ENCODE results near the gene KRT84. TPM values are rescaled to one million over a fixed set of nuclear protein-coding genes. Genes with fewer than 3 reads are reported as not detected.

KRT84 gene
- total and polyA plus RNA-seq, 2 of the 4 experiments (the other 2 are of a cell fraction): not detected

DNA sequence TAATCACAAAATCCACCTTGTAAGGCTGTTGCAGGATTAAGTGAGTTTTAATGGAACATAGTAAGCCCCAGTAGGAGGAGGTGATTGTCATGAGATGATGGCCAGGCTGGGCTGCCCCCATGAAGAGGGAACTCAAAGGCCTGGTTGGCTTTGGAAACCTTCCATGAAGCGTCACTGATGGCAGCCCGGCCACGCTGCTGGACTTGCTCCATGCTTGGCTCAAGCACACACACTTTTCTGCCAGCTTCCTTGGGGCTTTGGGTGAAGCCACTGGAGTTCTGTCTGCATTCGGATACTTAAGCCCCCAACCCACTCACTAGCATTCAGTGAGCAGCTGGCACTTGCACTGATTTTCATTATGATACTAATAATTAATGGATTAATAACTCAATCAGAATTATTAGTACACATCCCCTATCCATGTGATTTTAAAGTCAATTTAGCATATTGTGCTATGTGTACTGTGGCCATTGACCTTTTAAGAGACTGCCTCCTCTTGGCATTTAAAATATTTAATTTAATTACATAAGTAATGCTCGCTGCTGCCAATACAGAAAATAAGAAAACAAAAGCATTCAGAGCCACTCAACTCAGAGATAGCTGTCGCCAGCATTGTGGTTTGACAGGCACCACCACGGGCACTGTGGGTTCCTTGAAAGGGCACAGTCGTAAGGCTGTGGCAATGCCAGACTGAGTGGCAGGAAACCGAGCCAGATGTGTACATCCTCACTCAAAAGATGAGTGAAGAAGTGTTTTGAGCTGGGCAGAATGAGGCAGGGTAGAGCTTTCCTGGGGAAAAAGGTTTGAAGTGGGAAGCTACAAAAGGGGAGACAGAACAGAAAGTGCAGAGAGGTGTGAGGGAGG, 34.0 kb downstream of the KRT84 start:
- Histone ChIP-seq H3K9me1 (ENCODE audit: insufficient read depth, low read length) (no peaks in the 10 kb centered on the region), H3K9me3 (ENCODE audit: control insufficient read depth, insufficient read depth, low read length) (no peaks in the 10 kb centered on the region), H3K27ac (ENCODE audit: insufficient read depth, low read length) (no peak overlapping the region), H3K4ac (ENCODE audit: low read depth, low read length) (no peak overlapping the region), H2AFZ (replicated peaks; ENCODE audit: low read length, poor library complexity) (no peak overlapping the region), H4K91ac (ENCODE audit: insufficient read depth, low read depth, low read length) (no peak overlapping the region), H3K4me3 (ENCODE audit: insufficient read depth, low read depth, low read length) (no peak overlapping the region), H3K18ac (ENCODE audit: low read depth, low read length) (no peak overlapping the region), H3K4me2 (ENCODE audit: low read depth, low read length) (no peak overlapping the region), H2AK5ac (ENCODE audit: low read depth, low read length) (no peak overlapping the region), H3K4me1 (ENCODE audit: control insufficient read depth, insufficient read depth, low read length) (no peaks in the 10 kb centered on the region), H3K79me1 (ENCODE audit: low read depth in 1 of 2, low read length in 2 of 2) (no peaks in the 10 kb centered on the region), H2BK20ac (ENCODE audit: low read depth, low read length) (no peak overlapping the region), H3K56ac (ENCODE audit: extremely low read depth, insufficient read depth, low read length) (no peak overlapping the region), H3K14ac (replicated peaks; ENCODE audit: low read depth, low read length) (no peak overlapping the region), H3K27me3 (ENCODE audit: control insufficient read depth, insufficient read depth, low read length) (peaks cover 60% of the 10 kb centered on the region), H4K8ac (ENCODE audit: low read depth in 2 of 2, low read length in 2 of 2) (no peak overlapping the region), H4K5ac (ENCODE audit: low read depth, low read length) (no peak overlapping the region), H2AK9ac (replicated peaks; ENCODE audit: low read depth, low read length, poor library complexity) (no peak overlapping the region), H3K36me3 (ENCODE audit: control insufficient read depth, insufficient read depth, low read length) (no peaks in the 10 kb centered on the region), H3K9ac (ENCODE audit: low read depth, low read length) (no peak overlapping the region), H3K23ac (ENCODE audit: low read depth, low read length) (no peak overlapping the region), H2BK15ac (ENCODE audit: low read depth, low read length) (no peak overlapping the region), H4K20me1 (ENCODE audit: insufficient read depth, low read length) (no peaks in the 10 kb centered on the region), H2BK5ac (ENCODE audit: low read depth, low read length, poor library complexity, severe bottlenecking) (no peak overlapping the region), H2BK120ac (ENCODE audit: low read depth, low read length) (no peak overlapping the region)
- BruUV-seq (replicated peaks): no TSS peak
- no peak for ATAC-seq (ENCODE audit: low read depth)
- CTCF ChIA-PET: no interaction called here
- in situ Hi-C loops (cut with MboI; ENCODE audit: low sequenced_read_pairs) (no loop called here), dilution Hi-C loops (cut with HindIII; ENCODE audit: low sequenced_read_pairs, unreplicated experiment) (no loop called here), intact Hi-C loops (cut with micrococcal nuclease) (no loop called here)
- no peak for DNase-seq
- WGBS, 2 experiments (ENCODE audit: extremely low coverage in 2 of 2, insufficient read length in 1 of 2): 27% methylated on average over 5 of the region's 9 CpGs; no CpG with 5 or more reads in 1 of the 2 experiments
- TF ChIP-seq RCOR1 (IDR thresholded peaks at IDR 0.05; ENCODE audit: insufficient replicate concordance, low read length) (no peak), RAD21 (IDR thresholded peaks at IDR 0.05; ENCODE audit: low read length) (no peak), BHLHE40 (IDR thresholded peaks at IDR 0.05; ENCODE audit: low read depth, low read length) (no peak), MAFK (IDR thresholded peaks at IDR 0.05; ENCODE audit: low read depth, low read length) (no peak), POLR2A (IDR thresholded peaks at IDR 0.05; ENCODE audit: low read depth, low read length) (no peak), NFE2L2 (IDR thresholded peaks at IDR 0.05; ENCODE audit: low read depth, low read length) (no peak), MAZ (IDR thresholded peaks at IDR 0.05; ENCODE audit: borderline replicate concordance, low read depth, low read length) (no peak), RFX5 (IDR thresholded peaks at IDR 0.05; ENCODE audit: low read depth, low read length) (no peak), FOS (IDR thresholded peaks at IDR 0.05; ENCODE audit: low read depth, low read length) (no peak)
- TF ChIP-seq, protein P1, sequence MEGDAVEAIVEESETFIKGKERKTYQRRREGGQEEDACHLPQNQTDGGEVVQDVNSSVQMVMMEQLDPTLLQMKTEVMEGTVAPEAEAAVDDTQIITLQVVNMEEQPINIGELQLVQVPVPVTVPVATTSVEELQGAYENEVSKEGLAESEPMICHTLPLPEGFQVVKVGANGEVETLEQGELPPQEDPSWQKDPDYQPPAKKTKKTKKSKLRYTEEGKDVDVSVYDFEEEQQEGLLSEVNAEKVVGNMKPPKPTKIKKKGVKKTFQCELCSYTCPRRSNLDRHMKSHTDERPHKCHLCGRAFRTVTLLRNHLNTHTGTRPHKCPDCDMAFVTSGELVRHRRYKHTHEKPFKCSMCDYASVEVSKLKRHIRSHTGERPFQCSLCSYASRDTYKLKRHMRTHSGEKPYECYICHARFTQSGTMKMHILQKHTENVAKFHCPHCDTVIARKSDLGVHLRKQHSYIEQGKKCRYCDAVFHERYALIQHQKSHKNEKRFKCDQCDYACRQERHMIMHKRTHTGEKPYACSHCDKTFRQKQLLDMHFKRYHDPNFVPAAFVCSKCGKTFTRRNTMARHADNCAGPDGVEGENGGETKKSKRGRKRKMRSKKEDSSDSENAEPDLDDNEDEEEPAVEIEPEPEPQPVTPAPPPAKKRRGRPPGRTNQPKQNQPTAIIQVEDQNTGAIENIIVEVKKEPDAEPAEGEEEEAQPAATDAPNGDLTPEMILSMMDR (conservative IDR thresholded peaks at IDR 0.05; ENCODE audit: low read depth, low read length): no peak
- TF ChIP-seq, protein P2, sequence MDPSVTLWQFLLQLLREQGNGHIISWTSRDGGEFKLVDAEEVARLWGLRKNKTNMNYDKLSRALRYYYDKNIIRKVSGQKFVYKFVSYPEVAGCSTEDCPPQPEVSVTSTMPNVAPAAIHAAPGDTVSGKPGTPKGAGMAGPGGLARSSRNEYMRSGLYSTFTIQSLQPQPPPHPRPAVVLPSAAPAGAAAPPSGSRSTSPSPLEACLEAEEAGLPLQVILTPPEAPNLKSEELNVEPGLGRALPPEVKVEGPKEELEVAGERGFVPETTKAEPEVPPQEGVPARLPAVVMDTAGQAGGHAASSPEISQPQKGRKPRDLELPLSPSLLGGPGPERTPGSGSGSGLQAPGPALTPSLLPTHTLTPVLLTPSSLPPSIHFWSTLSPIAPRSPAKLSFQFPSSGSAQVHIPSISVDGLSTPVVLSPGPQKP (IDR thresholded peaks at IDR 0.05; ENCODE audit: borderline replicate concordance, low read depth, low read length): no peak
- POLR2A ChIA-PET (ENCODE audit: unreplicated experiment): no interaction called here
